ENCODE data around the gene GRID2. TPM values are rescaled to one million over a fixed set of nuclear protein-coding genes. Genes with fewer than 3 reads are reported as not detected.

The GRID2 gene
- total RNA-seq, 3 donors from 2014 or later = 0.44 TPM; not detected in 2

- TF ChIP-seq CTCF (IDR thresholded peaks at IDR 0.05) = no peak
- Histone ChIP-seq H3K36me3 (ENCODE audit: low read depth) (no peaks in the 10 kb centered on the region), H3K4me3 (no peak overlapping the region), H3K4me1 (ENCODE audit: low read depth) (no peaks in the 10 kb centered on the region), H3K9me3 (no peaks in the 10 kb centered on the region)
- intact Hi-C loops (cut with DNase I, micrococcal nuclease) = no loop called here
- DNase-seq = no peak
- no peak for ATAC-seq
Measured at GRCh38 chr4:93730251-93730650, 1426.5 kb downstream of the GRID2 start.

- intact Hi-C loops (cut with DNase I, micrococcal nuclease) = no loop called here
- no peak for DNase-seq
- H3K9me3 ChIP-seq = no peaks in the 10 kb centered on the region
- H3K4me3 ChIP-seq = no peak overlapping the region
- no peak for TF ChIP-seq CTCF (IDR thresholded peaks at IDR 0.05)
- no peaks in the 10 kb centered on the region for H3K36me3 ChIP-seq (ENCODE audit: low read depth)
- no peaks in the 10 kb centered on the region for H3K4me1 ChIP-seq (ENCODE audit: low read depth)
- no peak for ATAC-seq
Measured at GRCh38 chr4:93730760-93731159, 1427.0 kb downstream of the GRID2 start.

- intact Hi-C loops (cut with DNase I, micrococcal nuclease) = no loop called here
- H3K9me3 ChIP-seq = no peaks in the 10 kb centered on the region
- ATAC-seq = no peak
- TF ChIP-seq CTCF (IDR thresholded peaks at IDR 0.05) = no peak
- no peaks in the 10 kb centered on the region for H3K4me1 ChIP-seq (ENCODE audit: low read depth)
- no peaks in the 10 kb centered on the region for H3K36me3 ChIP-seq (ENCODE audit: low read depth)
- DNase-seq = no peak
- H3K4me3 ChIP-seq = no peak overlapping the region
Measured at GRCh38 chr4:93731456-93731855, 1427.7 kb downstream of the GRID2 start.

GRCh38 chr4:93732509-93732908, 1428.7 kb downstream of the GRID2 start:
- Histone ChIP-seq H3K4me3 (no peak overlapping the region), H3K9me3 (no peaks in the 10 kb centered on the region), H3K36me3 (ENCODE audit: low read depth) (no peaks in the 10 kb centered on the region), H3K4me1 (ENCODE audit: low read depth) (no peaks in the 10 kb centered on the region)
- intact Hi-C loops (cut with DNase I, micrococcal nuclease) = no loop called here
- ATAC-seq (no peak), DNase-seq (no peak)
- TF ChIP-seq CTCF (IDR thresholded peaks at IDR 0.05) = no peak

- TF ChIP-seq CTCF (IDR thresholded peaks at IDR 0.05) = no peak
- DNase-seq (no peak), ATAC-seq (no peak)
- Histone ChIP-seq H3K4me3 (no peak overlapping the region), H3K9me3 (no peaks in the 10 kb centered on the region), H3K4me1 (ENCODE audit: low read depth) (no peaks in the 10 kb centered on the region), H3K36me3 (ENCODE audit: low read depth) (no peaks in the 10 kb centered on the region)
- intact Hi-C loops (cut with DNase I, micrococcal nuclease) = no loop called here
Measured at GRCh38 chr4:93740890-93741289, 1437.1 kb downstream of the GRID2 start.

GRCh38 chr4:93743022-93743421, 1439.3 kb downstream of the GRID2 start:
- Histone ChIP-seq H3K36me3 (ENCODE audit: low read depth) (no peaks in the 10 kb centered on the region), H3K4me1 (ENCODE audit: low read depth) (no peaks in the 10 kb centered on the region), H3K4me3 (no peak overlapping the region), H3K9me3 (no peaks in the 10 kb centered on the region)
- DNase-seq (no peak), ATAC-seq (no peak)
- intact Hi-C loops (cut with DNase I, micrococcal nuclease) = no loop called here
- no peak for TF ChIP-seq CTCF (IDR thresholded peaks at IDR 0.05)

All from mucosa of descending colon (tissue), 3 donors.